22Rv1 (cell line): ENCODE measurements around the gene CFAP221.

ENCODE experiments used
- H3K27ac ChIP-seq: fragments of 450-650 bp; 2 replicates; pipeline ENCODE4 v1.5.1; 2017
- ZFX ChIP-seq: fragments of 450-650 bp; IDR thresholded peaks from 2 replicates; pipeline ENCODE4 v1.6.1; 2017; ENCODE audit warnings: antibody characterized with exemption, borderline replicate concordance
- TF ChIP-seq, protein P1 (sequence below): fragments of 450-650 bp; IDR thresholded peaks from 2 replicates; pipeline ENCODE4 v1.5.1; 2017; ENCODE audit warnings: mild to moderate bottlenecking

The CFAP221 gene

DNA sequence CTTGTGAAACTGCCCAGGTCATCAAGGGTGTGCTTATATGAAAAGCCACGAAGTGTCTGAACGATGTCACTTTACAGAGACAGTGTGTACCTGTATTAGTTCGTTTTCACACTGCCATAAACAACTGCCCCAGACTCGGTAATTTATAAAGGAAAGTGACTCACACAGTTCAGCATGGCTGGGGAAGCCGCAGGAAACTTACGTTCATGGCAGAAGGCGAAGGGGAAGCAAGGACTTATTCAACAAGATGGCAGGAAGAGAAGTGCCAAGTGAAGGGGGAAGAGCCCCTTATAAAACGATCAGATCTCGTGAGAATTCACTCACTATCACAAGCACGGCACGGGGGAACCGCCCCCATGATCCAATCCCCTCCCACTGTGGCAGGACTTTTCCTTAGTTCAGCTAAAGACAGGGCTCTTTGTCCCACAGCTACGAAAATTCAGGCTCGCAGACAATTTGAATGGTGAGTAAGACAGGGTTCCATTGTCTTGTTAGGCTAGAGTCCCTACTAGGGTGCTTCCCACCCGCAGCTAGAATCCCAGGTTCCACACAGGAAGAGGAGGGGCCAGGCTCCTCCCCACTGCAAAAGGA lies 154.9 kb downstream of the CFAP221 start:
- H3K27ac ChIP-seq: no peak overlapping the region
- no peak for TF ChIP-seq ZFX
- TF ChIP-seq, protein P1, sequence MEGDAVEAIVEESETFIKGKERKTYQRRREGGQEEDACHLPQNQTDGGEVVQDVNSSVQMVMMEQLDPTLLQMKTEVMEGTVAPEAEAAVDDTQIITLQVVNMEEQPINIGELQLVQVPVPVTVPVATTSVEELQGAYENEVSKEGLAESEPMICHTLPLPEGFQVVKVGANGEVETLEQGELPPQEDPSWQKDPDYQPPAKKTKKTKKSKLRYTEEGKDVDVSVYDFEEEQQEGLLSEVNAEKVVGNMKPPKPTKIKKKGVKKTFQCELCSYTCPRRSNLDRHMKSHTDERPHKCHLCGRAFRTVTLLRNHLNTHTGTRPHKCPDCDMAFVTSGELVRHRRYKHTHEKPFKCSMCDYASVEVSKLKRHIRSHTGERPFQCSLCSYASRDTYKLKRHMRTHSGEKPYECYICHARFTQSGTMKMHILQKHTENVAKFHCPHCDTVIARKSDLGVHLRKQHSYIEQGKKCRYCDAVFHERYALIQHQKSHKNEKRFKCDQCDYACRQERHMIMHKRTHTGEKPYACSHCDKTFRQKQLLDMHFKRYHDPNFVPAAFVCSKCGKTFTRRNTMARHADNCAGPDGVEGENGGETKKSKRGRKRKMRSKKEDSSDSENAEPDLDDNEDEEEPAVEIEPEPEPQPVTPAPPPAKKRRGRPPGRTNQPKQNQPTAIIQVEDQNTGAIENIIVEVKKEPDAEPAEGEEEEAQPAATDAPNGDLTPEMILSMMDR: no peak

DNA sequence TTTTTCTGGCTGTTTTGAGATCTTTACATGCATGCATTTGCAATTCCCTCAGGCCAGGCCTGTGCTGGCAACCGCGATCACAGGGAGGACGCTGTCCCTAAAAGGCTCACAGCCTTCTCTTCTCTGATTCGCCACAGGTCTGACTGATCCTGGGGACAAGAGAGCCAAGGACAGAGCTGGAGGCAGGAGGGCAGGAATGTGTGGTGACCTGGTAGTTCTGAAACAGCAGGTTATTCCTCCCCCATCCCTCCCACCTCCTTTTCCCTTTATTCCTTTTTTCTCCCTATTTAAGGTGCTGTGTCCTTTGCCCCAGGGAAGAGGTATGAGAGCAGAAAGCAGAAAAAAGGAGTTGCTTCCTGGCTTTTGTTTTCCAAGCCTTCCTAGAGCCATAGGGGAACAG lies 156.6 kb downstream of the CFAP221 start:
- H3K27ac ChIP-seq: no peak overlapping the region
- TF ChIP-seq ZFX: no peak
- TF ChIP-seq, protein P1: no peak

DNA sequence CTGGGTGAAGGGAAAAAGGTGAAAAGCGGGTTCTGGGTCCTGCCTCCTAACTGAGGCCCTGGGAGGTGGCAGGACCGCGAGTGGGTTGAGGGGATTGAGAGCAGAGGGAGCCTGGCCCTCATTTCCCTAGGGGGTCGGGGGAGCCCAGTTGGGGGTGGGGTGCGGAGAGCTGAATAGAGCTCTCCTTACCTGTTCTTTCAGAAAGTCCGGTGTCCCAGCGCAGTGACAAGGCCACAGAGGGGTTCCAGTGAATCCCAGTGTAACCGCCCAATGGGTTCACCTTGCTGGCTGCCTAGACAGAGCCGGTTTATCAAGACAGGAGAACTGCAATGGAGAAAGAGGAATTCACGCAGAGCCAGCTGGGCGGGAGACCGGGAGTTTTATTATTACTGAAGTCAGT lies 157.1 kb downstream of the CFAP221 start:
- no peak for TF ChIP-seq ZFX
- TF ChIP-seq, protein P1: no peak
- H3K27ac ChIP-seq: no peak overlapping the region

DNA sequence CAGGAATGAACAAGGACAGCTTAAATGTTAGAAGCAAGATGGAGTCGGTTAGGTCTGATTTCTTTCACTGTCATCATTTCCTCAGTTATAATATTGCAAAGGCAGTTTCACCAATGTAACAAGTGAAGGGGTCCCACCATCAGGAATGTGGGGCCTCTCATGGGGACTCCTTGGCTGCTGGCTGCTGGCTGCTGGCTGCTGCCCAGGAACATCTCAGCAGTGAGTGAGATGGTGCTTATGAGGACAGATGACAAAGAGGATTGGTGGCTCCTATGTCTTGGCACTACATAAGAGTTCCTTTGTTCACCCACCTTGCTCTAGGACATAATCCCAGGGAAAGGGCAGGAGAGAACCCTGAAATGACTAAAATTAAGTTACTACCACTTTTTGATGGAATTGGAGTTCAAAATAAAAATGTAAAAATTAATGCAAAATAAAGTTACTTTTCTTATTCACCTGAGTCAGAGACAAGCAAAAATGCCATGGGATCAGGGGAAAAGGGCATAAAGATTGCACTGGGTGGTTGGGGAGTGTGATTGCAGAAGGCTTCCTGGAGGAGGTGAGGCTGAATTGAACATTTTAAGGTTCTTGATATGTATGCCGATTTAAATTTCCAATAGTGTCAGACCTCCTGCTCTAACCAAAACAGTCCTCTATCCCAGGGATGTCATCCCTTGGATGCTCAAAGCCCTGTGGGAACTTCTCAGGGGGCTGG lies 158.1 kb downstream of the CFAP221 start:
- no peak overlapping the region for H3K27ac ChIP-seq
- TF ChIP-seq, protein P1: no peak
- TF ChIP-seq ZFX: no peak

DNA sequence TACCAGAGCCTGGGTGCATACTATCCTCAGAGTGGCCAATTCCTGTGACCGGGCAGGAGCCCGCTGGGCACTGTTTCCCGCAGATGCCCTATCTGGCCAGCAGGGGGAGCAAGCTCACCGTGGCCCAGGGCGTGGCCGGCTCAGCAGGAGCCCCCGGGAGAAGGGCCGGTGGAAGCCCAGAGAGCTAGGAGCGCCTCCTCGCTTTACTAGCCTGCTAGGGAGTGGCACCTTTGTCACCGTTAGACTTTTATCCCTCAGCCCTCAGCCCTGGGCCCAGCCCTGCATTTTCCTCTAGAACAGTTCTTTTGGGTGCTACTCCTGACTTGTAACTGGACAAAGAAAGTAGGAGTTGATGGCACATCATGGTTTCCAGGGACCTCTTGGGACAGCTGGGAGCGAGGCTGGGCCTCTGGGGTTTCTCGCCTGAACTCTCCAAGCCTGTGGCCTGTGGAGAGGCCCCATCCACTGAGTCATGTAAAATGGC lies 158.7 kb downstream of the CFAP221 start:
- no peak overlapping the region for H3K27ac ChIP-seq
- no peak for TF ChIP-seq ZFX
- TF ChIP-seq, protein P1: peak; percentile 85

DNA sequence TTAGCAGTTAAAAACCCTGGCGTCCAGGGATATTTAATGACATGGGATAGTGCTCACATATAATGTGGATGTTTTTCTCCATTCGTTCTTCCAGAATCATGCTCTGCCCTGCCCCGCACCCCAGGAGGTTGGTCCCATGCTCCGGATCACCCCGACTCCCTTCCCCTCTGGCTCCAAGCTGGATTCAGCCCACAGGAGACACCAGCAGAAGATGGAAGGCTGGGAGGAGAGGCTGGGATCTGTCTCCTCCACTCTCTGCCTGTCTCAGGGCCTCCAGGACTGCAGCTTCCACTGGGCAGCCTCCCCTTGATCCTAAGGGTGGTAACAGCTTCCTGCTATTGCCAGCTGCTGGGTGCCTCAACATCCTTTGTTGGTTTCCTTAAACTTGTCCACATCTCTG lies 159.3 kb downstream of the CFAP221 start:
- no peak overlapping the region for H3K27ac ChIP-seq
- TF ChIP-seq, protein P1: no peak
- no peak for TF ChIP-seq ZFX

DNA sequence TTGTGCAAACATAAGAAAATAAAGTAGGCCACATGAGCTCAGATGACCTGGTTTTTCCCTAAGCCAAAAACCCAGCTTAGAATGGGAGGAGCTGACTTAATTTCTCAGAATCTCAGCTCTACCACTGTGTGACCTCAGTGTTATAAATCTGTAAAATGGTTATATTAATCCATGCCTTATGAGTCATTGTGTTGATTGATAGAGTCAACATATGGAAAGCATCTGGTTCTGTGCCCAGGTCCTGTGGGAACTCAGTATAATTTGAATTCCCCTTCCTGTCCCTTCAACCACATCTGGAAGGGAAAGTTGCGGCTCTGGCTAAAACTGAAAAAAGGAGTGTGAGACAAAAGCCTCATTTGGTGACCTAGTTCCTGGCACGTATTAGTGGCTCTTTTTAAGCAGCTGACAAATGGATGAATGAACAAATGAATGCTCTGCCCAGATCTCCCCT lies 160.4 kb downstream of the CFAP221 start:
- TF ChIP-seq, protein P1: no peak
- TF ChIP-seq ZFX: no peak
- H3K27ac ChIP-seq: no peak overlapping the region
